ENCODE data around the gene ETS1.

The ETS1 gene

DNA sequence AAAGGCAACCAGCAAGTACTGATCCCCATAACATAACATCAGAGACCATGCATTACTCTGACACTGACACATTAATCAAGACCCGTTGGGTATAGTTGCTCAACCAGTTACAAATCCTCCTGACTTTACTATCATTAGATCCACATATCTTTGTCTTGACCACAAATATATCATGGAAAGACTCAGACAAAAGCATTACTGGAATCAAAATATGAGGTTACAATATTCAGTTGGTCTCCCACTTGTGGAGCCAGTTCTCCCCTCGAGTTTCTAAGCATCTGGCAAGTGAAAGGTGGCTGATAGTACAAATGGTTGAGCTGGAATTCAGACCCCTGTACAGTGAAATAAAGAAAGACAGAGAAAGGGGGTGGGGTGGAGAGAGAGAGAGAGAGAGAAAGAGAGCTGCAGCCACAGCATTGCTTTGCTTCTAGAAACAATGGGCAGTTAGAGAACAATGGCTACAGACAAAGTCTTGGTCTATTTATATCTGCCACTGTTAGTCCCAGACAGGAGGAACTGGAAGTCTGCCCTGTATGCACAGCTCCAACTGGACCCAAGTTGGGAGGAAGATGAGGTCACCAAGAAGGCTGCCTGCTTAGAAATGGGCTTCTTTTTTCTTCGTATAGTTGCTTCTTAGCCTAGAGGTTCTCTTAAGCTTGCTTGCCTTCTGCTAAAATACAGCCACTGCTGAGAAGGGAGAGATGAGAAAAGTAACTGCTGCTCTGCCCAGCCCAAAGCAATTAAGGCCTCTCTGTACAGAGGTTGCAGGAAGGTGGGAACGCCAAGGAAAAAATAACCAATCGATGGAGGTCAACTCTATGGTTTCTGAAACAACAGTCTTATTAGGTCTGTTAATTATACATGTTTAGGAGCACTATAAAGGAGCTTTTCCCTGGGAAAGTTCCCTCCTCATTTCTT is 85.5 kb downstream of the ETS1 start:
- no peak for DNase-seq (ENCODE audit: low read depth in 2 of 2)

DNA sequence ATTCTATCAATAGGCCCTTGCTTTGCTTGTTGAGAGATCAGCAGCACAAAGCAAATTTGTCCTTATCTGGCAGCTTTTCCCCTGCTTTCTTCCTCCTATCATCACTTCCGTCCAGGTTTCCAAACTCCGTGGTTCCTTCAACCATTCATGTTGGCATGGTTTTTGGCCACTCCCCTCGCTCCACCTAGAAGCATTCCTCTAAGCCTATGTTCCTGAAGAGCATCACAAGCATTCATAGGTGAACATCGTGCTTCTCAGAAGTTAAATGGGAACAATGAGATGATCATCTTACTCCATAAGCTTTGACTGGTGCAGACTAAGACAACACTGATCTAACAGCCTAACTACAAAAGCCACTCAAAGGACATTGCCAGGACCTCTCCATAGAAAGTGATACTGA is 86.3 kb downstream of the ETS1 start:
- DNase-seq (ENCODE audit: low read depth in 2 of 2) = no peak

DNA sequence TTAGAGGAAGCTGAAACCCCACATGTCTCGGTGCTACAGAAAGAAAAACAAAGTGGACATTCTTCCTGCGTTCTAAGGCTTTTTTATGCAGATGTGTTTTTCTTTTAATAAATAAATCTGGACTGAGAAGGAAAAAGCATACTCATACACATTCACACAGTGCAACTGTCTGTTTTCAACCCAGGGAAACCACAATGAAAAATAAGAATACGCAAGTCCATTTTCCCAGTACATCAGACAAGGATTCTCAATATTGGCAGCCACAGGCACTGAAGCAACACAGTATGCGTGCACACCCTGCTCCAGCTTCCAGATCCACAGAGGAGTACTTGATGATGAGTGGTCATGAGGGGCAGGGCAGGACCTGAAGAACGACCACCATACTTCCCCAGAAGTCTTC is 86.9 kb downstream of the ETS1 start:
- DNase-seq (ENCODE audit: low read depth in 2 of 2) = no peak

DNA sequence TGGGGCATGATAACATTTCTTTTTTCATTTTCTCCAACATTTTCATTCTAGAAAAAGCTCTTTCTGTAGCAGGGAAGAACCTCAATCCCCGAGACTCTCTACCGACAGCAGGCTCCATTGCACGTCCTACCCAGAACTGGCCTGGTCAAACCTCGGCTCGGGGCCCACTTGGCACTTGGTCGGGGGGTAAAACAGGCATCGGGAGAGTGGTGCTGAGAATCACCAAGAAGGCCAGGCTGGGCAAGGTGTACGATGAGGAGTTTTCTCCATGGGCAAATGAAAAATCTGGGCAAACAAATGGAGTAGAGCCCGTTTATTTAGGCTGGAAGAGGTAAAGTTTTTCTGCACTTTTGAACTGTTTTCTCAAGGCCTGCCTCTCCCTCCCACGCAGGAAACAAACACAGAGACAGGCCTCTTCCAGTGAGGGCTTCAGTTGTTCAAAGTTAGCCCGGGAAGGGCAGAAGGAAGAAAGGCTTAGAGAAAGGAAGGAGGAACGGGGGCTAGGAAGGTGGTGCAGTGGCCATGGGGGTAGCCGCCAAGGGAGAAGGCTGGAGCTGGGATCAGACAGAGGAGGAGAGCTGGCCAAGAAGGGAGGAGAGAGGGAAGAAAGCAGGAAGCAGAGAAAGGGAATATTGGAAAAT is 87.6 kb downstream of the ETS1 start:
- DNase-seq (ENCODE audit: low read depth in 2 of 2) = no peak

DNA sequence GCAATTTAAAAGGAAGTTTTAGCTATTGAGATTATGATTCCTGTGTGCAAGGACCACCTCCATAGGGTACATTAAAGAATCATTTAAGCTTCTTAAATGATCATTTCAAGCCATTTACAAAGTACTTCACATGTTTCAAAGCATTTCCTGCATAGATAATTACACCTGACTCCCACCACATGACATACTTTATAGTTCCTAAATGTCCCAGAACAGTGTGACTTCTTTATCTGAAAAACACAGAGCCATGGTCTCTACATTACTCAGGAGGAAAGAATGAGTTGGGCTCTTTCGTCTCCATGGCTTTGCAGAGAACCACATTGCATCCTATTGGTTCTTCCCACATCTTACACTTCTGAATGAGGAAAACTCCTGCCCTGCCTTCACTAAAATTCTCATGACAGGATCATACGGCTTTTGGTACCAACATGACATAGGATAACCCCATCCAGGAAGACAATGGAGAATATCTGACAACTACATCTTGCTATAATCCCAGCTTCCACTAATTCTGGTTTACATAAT is 88.6 kb downstream of the ETS1 start:
- no peak for DNase-seq (ENCODE audit: low read depth in 2 of 2)

DNA sequence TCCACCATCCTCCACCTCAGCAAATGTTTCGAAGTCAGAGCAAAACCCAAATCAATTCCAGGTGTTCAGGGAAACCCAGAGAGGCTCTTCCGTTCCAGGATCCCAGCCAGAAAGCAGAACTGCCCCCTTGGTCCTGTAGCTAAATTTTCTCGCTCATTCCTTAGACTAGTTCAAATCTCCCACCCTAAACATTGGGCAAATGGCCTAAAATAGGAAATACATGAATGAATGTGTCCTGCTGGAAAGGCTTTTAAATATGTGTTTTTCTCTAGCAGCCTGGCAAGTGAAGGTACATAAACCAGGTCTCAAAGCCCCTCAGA is 89.6 kb downstream of the ETS1 start:
- no peak for DNase-seq (ENCODE audit: low read depth in 2 of 2)

DNA sequence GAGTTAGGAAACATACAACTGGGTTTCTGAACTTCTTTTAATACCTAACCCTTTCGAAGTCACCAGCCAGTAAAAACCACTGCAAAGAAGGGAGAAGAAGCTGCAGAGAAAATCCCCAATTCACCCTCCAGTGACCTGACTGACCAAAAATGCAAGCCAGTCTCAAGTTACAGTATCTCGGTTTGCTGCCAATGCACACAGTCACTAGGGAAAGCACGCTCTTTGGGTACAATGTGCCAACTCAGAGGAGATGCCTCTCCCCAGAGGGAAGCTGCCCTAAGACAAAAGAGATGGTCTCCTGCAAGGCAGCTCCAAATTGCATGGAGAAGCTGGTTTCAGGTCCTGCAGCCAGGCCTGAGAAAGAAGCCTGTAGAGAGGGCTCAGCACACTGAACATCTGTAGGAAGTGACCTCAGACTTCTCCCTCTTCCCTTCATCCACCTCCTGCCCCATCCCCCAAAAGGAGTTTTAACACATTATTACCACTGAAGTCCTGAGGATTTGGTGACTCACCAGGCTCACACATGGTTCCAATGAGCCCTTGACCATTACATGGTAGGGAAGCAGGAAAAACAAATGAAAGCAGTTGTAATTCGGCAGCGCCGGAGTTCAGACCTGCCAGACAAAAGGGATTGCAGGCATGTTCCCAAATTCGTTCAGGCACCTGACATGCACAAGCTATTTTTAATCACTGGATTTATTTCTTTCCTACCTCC is 90.1 kb downstream of the ETS1 start:
- DNase-seq (ENCODE audit: low read depth in 2 of 2) = no peak

DNA sequence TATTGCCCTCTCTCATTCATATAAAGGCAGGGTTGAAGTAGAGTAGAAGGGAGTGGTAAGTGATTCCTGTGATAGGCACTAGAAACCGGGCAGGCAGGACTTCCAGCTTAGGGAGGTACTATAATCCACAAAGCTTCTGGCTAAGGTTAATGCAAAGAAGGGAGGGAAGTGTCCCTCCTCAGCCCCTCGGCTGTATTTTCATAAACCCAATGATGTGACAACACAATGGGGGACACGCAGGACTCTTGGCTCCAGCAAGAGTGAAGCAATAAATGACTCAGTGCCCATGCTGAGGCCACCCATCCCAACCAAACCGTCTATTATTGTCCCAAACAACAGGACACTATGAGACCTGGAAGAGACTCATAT is 90.7 kb downstream of the ETS1 start:
- no peak for DNase-seq (ENCODE audit: low read depth in 2 of 2)

DNA sequence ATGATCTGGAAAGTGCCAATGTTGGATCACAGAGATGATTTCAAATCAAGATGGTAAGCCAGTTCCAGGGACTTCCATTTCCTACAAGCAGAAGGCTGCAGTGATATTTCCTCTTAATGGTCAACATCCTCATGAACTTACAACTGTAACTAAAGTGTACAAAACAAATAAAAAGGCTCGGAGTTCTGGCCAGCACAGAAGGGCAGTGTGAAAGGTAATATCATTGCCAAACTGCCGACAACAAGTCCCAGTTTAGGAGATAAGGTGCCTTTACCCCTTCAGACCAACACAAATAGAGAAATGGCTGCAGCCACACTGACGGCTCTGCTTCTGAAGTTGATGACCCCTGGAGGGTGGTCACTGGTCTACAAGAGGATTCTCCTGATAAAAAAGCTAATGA is 91.1 kb downstream of the ETS1 start:
- DNase-seq (ENCODE audit: low read depth in 2 of 2) = no peak

DNA sequence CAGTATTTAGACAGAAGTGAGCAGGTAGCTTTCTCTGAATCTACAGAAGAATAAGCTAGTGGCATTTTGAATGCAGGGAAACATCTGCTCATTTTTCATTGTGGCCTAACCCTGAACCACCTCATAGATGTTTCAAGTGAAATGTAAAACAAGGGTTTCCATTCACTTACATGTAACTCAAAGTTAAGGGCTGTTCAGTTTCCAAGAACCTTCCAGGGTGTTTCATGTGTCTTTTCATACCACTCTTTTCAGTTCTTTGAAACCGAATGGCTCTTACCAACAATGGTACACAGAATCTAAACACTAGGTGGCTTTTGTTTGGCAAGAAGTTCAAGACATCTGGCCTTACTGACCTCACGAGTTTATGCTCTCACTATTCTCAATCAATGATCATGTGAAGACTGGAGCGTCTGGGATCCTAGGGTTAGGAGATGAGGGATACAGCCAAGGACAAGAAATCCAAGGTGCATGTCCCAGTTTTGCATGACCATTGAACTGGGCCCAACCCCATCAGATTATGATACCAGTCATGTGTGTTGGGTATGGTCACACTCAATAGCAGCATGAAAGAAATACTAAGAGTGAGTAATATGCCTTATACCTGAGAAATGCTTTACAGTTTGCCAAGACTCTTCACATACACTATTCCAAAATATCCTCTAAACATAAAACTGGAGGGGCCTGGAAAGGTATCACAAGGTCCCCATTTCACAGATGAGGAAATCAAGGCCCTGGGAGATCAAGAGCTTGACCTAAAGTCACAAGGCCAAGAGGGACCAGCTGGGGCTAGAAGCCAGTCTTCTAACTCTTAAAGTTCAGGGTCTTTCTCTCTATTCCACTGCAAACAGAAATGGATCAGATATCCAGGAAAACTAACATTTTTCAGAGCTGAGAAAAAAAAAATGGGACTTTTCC is 92.7 kb downstream of the ETS1 start:
- DNase-seq (ENCODE audit: low read depth in 2 of 2) = no peak

DNA sequence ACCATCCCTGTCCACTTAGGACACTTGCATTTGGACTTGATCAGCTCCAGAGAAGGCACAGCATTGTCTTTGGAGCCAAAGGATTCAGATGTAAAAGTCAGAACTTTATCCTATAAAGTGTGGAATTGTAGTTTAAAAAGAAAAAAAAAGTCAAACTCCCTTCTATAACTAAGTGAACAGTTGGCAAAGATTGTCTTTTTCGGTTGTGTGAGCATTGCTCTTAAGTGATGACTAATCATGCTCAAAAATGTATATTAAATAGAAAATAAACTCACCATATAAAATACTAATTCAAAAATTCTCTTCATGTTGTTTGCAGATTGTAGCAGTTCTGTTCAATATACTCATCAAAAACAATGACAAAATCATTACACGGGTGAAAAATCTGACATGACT is 93.8 kb downstream of the ETS1 start:
- no peak for DNase-seq (ENCODE audit: low read depth in 2 of 2)

DNA sequence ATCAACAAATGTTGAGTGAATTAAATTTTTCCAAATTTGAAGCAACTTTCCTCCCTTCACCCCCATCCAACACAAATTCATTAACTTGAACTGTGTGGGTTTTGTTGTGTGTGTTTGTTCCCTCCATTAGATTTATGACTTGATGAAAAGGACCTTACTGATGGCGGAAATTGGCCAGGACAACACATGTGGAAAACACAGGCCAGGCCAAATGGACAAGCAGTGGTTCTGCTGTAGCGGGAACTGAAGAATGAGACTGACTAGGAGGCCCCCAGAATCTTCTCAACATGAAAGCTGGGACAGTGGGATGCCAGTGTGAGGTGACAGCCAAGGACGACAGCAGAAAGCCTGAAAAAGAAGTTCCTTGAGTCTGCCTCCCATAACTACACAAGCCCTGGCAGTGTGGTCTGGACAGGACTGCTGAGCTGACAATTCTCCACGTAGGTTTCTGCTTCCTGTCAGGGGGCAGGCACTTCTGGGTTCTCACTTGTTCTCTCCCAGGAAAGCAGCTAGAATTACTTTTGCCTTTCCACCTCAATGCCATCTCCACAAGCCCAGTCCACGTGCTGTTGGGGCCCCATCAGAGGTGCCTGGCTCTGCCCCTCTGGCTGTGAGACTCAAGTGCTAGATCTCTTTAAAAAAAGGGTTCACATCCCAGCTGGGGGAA is 94.3 kb downstream of the ETS1 start:
- DNase-seq (ENCODE audit: low read depth in 2 of 2) = no peak

DNA sequence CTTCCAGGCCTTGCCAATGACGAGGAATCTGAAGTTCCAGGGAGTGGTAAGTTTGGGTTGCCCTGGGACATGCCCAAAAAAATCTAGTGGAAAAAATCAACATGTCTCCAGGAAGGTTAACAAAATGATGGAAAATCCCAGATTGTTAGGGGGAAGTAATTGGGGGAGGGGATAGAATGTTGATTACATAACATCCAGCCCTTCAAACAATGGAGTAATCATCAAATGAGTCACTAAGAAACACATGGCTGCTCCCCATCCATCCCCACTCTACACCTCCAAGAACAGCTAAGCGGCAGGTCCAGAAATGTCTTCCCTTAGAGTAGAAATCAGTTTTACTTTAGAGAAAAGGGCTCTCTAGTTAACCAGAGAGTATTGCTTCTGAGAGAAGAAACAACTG is 94.9 kb downstream of the ETS1 start:
- no peak for DNase-seq (ENCODE audit: low read depth in 2 of 2)

DNA sequence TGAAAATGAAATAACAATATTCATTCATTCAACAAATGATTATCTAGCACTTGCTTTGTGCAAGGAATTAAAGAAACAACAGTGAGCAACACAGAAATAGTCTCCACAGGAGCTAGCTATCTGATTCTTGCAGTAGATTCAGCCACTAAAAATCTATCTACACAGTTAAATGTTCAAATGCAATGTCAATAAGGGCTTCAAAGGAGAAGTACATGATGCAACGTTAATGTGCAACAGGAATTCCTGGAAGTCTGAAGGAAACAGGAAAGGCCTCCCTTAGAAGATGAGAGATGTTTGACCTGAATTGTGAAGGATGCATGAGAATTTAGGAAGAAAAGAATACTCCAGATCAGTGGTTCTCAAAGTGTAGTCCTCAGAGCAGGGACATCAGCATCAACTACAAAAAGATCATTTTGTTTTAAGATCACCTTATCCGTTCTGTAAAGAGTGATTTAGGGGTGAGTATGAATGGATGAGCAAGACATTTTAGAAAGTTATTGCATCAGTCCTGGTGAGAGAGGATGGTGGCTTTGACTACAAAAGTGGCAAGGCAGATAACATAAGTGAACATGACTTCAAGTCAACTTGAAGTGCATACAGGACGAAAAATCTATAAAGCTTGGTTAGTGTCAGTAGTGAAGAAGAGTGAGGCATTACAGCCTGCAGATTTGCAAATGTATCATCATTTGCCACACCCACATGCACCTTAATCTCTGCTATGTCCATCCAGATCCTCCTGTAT is 96.0 kb downstream of the ETS1 start:
- DNase-seq (ENCODE audit: low read depth in 2 of 2) = no peak

DNA sequence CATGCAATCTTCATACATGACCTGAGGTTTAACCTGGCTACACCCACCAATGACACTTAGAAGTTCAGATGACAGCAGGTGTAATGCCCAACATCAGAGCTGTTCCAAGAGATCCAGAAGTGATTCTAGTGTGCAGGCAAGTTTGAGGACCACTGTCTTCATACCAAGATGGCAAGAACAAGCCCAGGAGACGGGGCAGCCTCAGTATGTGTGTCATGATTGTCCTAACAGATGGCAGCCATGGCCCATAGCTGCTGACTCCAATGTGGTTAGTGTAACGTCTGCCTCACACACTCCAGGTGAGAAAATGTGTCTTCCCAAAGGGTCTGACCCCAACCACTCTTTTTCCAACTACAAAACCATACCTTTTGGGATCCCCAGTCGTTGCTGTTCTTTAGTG is 97.3 kb downstream of the ETS1 start:
- DNase-seq (ENCODE audit: low read depth in 2 of 2) = no peak

DNA sequence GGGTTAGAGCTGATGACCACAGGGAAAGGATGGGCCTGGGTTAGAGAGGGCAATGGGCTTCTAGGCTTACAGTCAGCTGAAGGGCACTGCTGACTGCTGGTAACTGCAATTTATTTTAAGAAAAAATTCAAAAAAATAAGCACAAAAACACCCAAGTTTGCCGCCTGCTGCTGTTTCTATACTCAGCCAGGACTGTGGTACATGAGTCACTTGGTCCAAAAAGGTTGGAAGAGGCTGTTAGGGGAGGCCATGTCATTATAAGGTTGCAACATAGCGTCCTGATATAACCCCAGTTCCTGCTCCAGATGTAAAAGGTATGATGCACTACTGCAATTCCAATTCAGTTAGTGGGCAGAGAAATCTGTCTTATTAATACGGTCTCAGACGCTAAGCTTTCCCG is 98.9 kb downstream of the ETS1 start:
- DNase-seq (ENCODE audit: low read depth in 2 of 2) = no peak

DNA sequence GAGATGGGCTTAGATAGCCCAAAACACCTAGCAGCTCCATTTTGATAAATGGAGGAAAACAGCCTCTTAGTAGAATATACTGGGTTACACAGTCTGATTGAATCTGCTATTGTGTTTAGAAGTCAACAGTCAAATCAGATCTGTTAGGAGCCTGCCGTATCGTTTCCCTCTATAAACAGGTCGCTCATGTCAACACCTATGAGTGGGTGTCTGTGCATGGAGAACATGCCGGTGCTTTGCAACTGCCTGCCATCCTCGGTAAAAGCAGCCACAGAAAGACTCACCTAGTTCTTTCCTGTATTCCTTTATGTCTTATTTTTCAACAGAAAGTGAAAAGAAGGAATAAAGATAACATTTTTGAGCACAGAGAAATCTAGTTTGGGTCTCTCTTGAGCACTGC is 99.4 kb downstream of the ETS1 start:
- no peak for DNase-seq (ENCODE audit: low read depth in 2 of 2)

DNA sequence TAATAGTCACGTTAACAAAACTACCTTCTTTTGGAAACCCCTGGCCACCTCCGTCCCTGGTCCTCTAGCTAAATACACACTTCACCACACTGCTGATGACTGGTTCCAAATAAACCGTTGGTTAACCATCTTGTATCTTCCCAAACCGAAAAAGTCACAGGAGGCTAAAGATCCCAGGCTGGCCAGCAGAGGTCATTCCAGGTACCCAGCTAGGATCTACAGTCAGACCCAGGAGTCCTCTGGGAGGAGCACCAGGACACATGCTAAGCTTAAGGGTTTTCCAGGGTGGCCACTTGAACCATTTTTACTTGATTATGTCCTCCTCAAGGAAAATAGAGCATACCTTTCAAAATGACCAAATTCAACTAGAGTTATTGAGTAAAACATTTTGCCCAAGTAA is 103.2 kb downstream of the ETS1 start:
- no peak for DNase-seq (ENCODE audit: low read depth in 2 of 2)

DNA sequence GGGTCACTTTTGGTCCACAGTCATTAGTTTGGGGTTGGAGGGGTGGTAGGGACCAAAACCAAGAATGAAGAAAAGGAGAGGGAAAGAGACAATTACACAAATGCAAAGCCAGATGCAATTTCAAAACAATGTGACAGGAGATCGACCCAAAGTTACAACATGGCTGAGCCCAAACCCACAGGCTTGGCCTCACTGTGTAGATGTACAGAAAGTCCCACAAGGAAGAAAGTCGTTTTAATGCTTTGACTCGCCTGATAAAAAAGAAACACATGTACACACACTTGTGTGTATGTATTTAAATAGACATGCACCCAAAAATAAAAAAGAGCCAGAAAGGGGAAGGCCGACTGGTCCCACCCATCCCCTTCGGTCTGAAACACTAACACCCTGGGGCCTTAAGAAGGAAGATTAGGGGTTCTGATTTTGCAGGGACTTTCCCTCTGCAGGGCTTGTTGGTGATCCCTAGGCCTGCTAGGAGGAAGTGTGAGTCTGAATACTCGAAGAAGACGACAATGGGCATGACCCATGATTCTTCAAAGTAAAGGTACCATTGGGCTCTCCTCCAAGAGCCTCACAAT is 104.1 kb downstream of the ETS1 start:
- DNase-seq (ENCODE audit: low read depth in 2 of 2) = no peak
